Astrocyte (in vitro differentiated cells and primary cell): ENCODE data around the gene CH25H. TPM values are rescaled to one million over a fixed set of nuclear protein-coding genes. Genes with fewer than 3 reads are reported as not detected.
A peak's percentile ranks its signal among the peaks of the same experiment; 100 is the strongest.

ENCODE experiments used
- DNase-seq: peaks from one replicate; pipeline ENCODE4 v3.0.0-alpha.2; 2010; ENCODE audit warnings: low read depth
- FAIRE-seq: peaks from 2 replicates; lab custom pipeline; 2011; peaks lifted over from hg19 to GRCh38; lab: Jason Lieb, UNC
- H2AFZ ChIP-seq: 2 replicates; pipeline ENCODE4 v1.6.0; 2012; ENCODE audit warnings: low read depth, low read length, inconsistent platforms
- H3K27ac ChIP-seq: 2 replicates; pipeline ENCODE4 v1.5.1; 2011; ENCODE audit warnings: low read depth, low read length, inconsistent platforms
- H3K27me3 ChIP-seq: 2 replicates; pipeline ENCODE4 v1.6.0; 2011; ENCODE audit warnings: low read length, inconsistent platforms; ENCODE audit not compliant: insufficient read depth
- H3K36me3 ChIP-seq: 2 replicates; pipeline ENCODE4 v1.5.1; 2011; ENCODE audit warnings: low read length, inconsistent platforms; ENCODE audit not compliant: insufficient read depth
- H3K4me1 ChIP-seq: 2 replicates; pipeline ENCODE4 v1.5.1; 2011; ENCODE audit warnings: low read length, inconsistent platforms; ENCODE audit not compliant: insufficient read depth
- H3K4me2 ChIP-seq: 2 replicates; pipeline ENCODE4 v1.6.0; 2012; ENCODE audit warnings: low read length, inconsistent platforms
- H3K4me3 ChIP-seq: 2 replicates; pipeline ENCODE4 v1.5.1; 2011; ENCODE audit warnings: low read depth, mild to moderate bottlenecking, low read length, inconsistent platforms; ENCODE audit not compliant: insufficient read depth
- H3K79me2 ChIP-seq: 2 replicates; pipeline ENCODE4 v1.6.0; 2012; ENCODE audit warnings: mild to moderate bottlenecking, low read length, inconsistent platforms; ENCODE audit not compliant: insufficient read depth
- H3K9ac ChIP-seq: 2 replicates; pipeline ENCODE4 v1.6.0; 2012; ENCODE audit warnings: mild to moderate bottlenecking, low read length, inconsistent platforms
- H3K9me3 ChIP-seq: 2 replicates; pipeline ENCODE4 v1.5.1; 2012; ENCODE audit warnings: low read depth, mild to moderate bottlenecking, low read length, inconsistent platforms; ENCODE audit not compliant: insufficient read depth
- H4K20me1 ChIP-seq: 2 replicates; pipeline ENCODE4 v1.6.0; 2012; ENCODE audit warnings: low read length, inconsistent platforms; ENCODE audit not compliant: insufficient read depth
- H3K27ac Mint-ChIP-seq: one replicate; pipeline ENCODE4 v1.8.0; 2021; ENCODE audit warnings: mild to moderate bottlenecking, mixed read lengths; ENCODE audit not compliant: unreplicated experiment
- H3K27me3 Mint-ChIP-seq: one replicate; pipeline ENCODE4 v1.8.0; 2021; ENCODE audit warnings: low read depth, mixed read lengths; ENCODE audit not compliant: unreplicated experiment
- H3K36me3 Mint-ChIP-seq: one replicate; pipeline ENCODE4 v1.8.0; 2021; ENCODE audit warnings: low read depth, mixed read lengths; ENCODE audit not compliant: unreplicated experiment
- H3K4me1 Mint-ChIP-seq: one replicate; pipeline ENCODE4 v1.8.0; 2021; ENCODE audit warnings: low read depth, mixed read lengths; ENCODE audit not compliant: unreplicated experiment
- H3K4me3 Mint-ChIP-seq: one replicate; pipeline ENCODE4 v1.8.0; 2021; ENCODE audit warnings: mild to moderate bottlenecking, moderate library complexity, mixed read lengths; ENCODE audit not compliant: unreplicated experiment
- H3K9me3 Mint-ChIP-seq: one replicate; pipeline ENCODE4 v1.8.0; 2021; ENCODE audit warnings: mild to moderate bottlenecking, mixed read lengths; ENCODE audit not compliant: unreplicated experiment
- CTCF ChIP-seq: IDR thresholded peaks from 2 replicates; pipeline ENCODE4 v1.5.1; 2011; ENCODE audit warnings: low read depth, mild to moderate bottlenecking, inconsistent platforms, low read length, moderate library complexity; ENCODE audit not compliant: insufficient read depth
- EZH2 ChIP-seq: IDR thresholded peaks from 2 replicates; pipeline ENCODE4 v1.6.1; 2012; ENCODE audit warnings: mild to moderate bottlenecking, low read length, inconsistent platforms; ENCODE audit not compliant: insufficient read depth
- total RNA-seq: library from RNA; stranded (reverse); gene quantifications from 2 replicates; pipeline ENCODE4 v1.2.1, GENCODE V29; 2021

The CH25H gene
- total RNA-seq, 1 donor from 2014 or later: 0.34 TPM

- H3K4me3 ChIP-seq: no peak overlapping the region
- H2AFZ ChIP-seq: no peak overlapping the region
- DNase-seq (no peak), FAIRE-seq (no peak)
- no peaks in the 10 kb centered on the region for H3K36me3 ChIP-seq
- Mint-ChIP-seq H3K27me3 (peaks cover 14% of the 10 kb centered on the region), H3K4me1 (peaks cover 4% of the 10 kb centered on the region), H3K9me3 (no peaks in the 10 kb centered on the region), H3K4me3 (no peak overlapping the region), H3K27ac (no peak overlapping the region), H3K36me3 (no peaks in the 10 kb centered on the region)
- H3K9ac ChIP-seq: no peak overlapping the region
- TF ChIP-seq EZH2 (no peak), CTCF (no peak)
- no peak overlapping the region for H3K27ac ChIP-seq
- no peak overlapping the region for H3K4me2 ChIP-seq
- H3K79me2 ChIP-seq: no peaks in the 10 kb centered on the region
- no peaks in the 10 kb centered on the region for H3K4me1 ChIP-seq
- H4K20me1 ChIP-seq: no peaks in the 10 kb centered on the region
- H3K9me3 ChIP-seq: no peaks in the 10 kb centered on the region
- peaks cover 10% of the 10 kb centered on the region for H3K27me3 ChIP-seq
Observed at GRCh38 chr10:89167915-89168314, 39.2 kb downstream of the CH25H start.

GRCh38 chr10:89165923-89166322 is 41.2 kb downstream of the CH25H start:
- no peak overlapping the region for H3K27ac ChIP-seq
- no peaks in the 10 kb centered on the region for H3K79me2 ChIP-seq
- no peak for TF ChIP-seq EZH2
- no peak for TF ChIP-seq CTCF
- no peaks in the 10 kb centered on the region for H4K20me1 ChIP-seq
- H3K27ac Mint-ChIP-seq: no peak overlapping the region
- H3K9me3 Mint-ChIP-seq: no peaks in the 10 kb centered on the region
- no peak overlapping the region for H3K4me3 Mint-ChIP-seq
- no peak overlapping the region for H3K9ac ChIP-seq
- H3K4me3 ChIP-seq: no peak overlapping the region
- DNase-seq (peak; percentile 64), FAIRE-seq (peak; percentile 26)
- no peaks in the 10 kb centered on the region for H3K4me1 Mint-ChIP-seq
- H3K9me3 ChIP-seq: no peaks in the 10 kb centered on the region
- H3K4me1 ChIP-seq: no peaks in the 10 kb centered on the region
- no peak overlapping the region for H2AFZ ChIP-seq
- peaks cover 10% of the 10 kb centered on the region for H3K27me3 ChIP-seq
- no peak overlapping the region for H3K4me2 ChIP-seq
- no peaks in the 10 kb centered on the region for H3K36me3 Mint-ChIP-seq
- H3K36me3 ChIP-seq: no peaks in the 10 kb centered on the region
- peaks cover 14% of the 10 kb centered on the region for H3K27me3 Mint-ChIP-seq

GRCh38 chr10:89164920-89165319 is 42.2 kb downstream of the CH25H start:
- DNase-seq (no peak), FAIRE-seq (no peak)
- no peak overlapping the region for H2AFZ ChIP-seq
- Mint-ChIP-seq H3K4me3 (no peak overlapping the region), H3K27ac (no peak overlapping the region), H3K36me3 (no peaks in the 10 kb centered on the region), H3K27me3 (peaks cover 14% of the 10 kb centered on the region), H3K4me1 (no peaks in the 10 kb centered on the region), H3K9me3 (no peaks in the 10 kb centered on the region)
- no peak overlapping the region for H3K4me3 ChIP-seq
- H3K27ac ChIP-seq: no peak overlapping the region
- H4K20me1 ChIP-seq: no peaks in the 10 kb centered on the region
- no peaks in the 10 kb centered on the region for H3K9me3 ChIP-seq
- no peaks in the 10 kb centered on the region for H3K4me1 ChIP-seq
- no peak overlapping the region for H3K9ac ChIP-seq
- TF ChIP-seq EZH2 (no peak), CTCF (no peak)
- H3K79me2 ChIP-seq: no peaks in the 10 kb centered on the region
- no peak overlapping the region for H3K4me2 ChIP-seq
- no peaks in the 10 kb centered on the region for H3K36me3 ChIP-seq
- H3K27me3 ChIP-seq: peaks cover 10% of the 10 kb centered on the region
